HG02763 (cell line): ENCODE measurements around the gene HS6ST1.

Source experiments
- ATAC-seq: cut with Tn5 transposase; IDR thresholded peaks from one replicate; pipeline ENCODE4 v1.9.1; 2021; ENCODE audit warnings: mild to moderate bottlenecking, moderate library complexity; ENCODE audit not compliant: unreplicated experiment

The HS6ST1 gene

GRCh38 chr2:128318776-128319464, at the start of gene HS6ST1:
Gene HS6ST1 (minus strand): TSS chr2:128318868. CDS start chr2:128318563, 305 bp downstream.
- peak; percentile 61 for ATAC-seq

DNA sequence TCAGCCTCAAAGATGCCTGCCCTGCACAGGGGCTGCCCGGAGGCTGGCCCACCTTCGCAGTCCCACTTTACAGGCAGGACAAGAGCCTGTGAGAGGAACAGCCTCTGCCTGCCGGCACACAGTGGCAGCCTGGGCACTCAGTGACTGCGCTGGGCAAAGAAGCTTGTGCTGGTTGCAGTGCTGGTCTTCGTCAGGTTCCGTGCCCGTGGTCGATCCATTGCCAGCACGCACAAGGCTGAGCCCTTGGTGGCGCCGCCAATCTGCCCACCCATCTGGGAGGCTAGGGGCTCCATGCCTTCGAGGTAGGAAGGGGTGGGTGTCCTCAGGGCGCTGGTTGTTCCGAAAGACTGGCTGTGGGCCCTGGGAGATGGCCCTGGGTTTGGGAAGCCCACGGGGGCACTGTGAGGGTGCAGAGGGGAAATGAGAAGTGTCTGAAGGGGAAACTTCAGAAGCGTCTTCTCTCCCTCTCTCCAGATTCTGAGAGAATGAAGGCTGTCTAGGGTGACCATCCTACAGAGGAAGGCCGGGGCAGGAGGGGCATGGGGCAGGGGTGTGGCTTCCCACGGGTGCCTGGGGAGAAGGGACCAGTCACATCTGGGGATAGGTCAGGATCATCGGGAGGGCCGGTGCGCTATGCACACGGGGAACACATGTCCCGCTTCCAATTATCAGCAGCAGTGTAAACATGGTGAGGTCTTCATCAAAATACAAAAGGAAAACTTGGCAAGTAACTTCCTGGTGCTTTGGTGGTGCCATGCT, 49.1 kb upstream of the HS6ST1 start:
- no peak for ATAC-seq

DNA sequence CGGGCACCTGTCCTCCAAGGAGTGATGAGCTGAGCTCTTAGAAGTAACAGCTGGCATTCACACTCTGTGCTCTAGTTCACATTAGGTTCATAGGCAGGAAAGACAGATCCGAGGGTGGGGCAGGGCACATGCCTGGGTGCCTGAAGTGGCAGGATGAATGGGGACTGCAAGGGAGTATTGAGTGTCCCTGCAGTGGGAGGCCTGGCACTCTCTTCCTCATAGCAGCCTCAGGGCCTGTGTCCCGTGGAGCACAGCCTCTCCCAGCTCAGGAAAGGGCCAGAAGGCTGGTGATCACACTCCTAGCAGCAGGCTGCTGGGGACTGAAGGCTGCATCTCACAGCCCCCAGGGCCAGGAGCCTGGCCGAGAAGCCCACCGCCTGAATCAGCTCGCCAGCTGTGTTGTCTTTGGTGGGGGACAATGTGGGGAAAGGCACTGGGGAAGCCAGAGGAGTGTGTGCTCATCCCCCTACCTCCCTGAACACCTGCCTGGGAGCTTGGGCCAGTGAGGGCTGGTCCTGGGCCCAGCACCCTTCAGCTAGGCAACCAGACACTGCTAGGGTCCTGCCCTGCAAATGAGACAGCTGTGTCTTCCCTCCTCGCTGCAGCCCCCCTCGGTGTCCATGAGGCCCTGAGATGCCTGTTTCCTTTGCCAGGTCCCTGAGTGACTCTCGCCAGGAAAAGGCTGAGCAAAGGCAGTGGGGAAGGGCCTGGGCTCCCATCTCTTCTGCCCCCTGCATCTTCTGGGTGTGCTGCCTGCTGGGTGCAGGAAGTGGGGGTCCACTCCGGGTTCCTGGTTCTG, 48.2 kb upstream of the HS6ST1 start:
- no peak for ATAC-seq

- ATAC-seq = no peak
Measured at GRCh38 chr2:128365217-128365905, 46.7 kb upstream of the HS6ST1 start.

- ATAC-seq = no peak
Measured at GRCh38 chr2:128364441-128364911, 45.8 kb upstream of the HS6ST1 start.

DNA sequence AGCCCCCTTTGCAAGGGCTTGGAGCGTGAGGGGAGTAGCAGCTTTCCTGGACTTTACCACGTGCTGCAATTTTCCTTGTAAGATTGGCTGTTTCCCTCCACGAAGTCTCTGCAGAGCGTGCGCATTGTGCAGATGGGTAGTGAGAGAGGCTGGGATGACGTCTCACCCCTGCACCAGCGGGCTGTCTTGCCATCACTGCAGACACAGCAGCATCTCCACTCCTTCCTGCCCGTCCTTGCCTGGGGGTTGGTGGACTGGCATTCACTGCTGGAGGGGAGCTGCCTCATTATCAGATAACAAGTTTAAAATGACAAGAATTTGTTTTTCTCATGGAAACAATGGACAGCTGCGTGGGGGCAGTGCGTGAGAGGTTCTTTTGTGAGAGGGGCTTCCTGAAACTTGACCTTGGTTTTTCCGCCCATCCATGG, 45.3 kb upstream of the HS6ST1 start:
- no peak for ATAC-seq

DNA sequence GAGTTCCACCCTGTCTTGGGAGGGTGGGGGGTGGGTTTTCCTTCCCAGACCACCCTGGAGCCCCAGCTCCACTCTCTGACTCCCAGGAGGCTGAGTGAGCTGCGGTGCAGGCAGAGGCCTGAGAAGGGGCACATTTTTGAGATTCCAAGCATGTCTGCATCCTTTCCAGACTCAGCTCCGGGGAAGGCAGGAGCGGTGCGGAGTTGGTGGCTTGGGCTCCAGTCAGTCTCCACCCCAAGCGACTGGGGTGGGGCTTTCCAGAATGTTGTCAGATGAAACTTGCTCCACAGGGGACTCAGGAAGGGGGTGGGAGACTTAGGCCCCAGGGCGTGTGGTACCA, 44.2 kb upstream of the HS6ST1 start:
- no peak for ATAC-seq

DNA sequence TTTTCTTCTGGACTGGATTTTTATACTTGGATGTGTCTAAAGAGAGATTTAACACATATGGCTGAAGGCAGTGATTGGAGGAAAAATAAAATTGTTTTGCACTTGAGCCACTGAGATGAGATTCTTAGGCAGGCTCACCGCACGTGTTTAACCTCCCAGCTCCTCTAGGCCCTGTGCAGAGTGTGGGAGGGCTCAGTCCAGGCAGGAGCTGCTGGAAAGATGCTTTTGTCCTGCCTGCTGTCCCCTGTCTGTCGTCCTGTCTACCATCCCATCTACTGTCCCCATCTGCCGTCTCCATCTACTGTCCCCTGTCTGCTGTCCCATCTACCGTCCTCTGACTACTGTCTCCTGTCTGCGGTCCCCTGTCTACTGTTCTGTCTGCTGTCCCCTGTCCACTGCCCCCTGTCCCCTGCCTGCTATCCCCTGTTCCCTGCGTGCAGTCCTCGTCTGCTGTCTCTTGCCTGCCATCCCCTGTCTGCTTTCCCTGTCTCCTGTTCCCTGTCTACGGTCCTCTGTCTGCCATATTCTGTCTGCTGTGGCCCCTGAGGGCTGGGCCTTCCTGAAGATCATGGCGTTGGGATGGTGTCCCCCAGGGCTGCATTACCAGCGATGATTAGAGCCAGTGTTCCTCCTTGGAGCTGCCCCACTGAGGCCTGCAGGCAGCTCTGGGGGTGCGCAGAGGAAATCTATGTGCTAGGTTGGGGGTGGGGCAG, 43.7 kb upstream of the HS6ST1 start:
- ATAC-seq = no peak

DNA sequence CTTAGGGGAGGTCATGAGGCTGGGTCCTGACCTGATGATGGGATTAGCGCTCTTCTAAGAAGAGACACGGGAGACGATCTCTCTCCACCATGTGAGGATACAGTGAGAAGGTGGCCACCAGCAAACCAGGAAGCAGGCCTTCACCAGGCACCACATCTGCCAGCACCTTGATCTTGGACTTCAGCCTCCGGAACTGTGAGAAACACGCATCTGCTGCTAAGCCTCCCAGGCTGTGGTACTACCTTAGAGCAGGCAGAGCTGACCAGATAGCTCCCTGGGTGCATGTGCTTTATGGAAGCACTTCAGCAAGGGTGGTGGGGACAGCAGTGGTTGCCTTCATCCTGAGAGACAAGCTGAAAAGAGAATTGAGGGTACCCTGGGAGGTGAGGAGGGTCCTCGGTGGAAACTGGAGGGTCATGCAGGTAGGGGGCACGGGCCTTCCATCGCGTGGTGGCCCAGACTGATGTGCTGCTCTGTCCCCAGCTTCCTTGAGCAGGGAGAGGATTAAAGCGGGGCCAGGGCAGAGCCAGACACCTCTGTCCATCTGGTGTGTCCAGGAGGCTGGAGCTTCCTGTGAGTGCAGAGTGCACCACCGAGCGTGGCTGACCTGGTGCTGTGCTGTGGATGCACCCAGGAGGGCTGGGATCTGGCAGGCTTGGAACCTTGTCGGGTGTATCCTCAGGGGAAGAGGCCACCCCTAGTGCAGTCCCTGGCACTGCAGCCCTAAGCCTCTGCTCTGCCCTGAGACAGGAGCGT, 42.9 kb upstream of the HS6ST1 start:
- no peak for ATAC-seq

DNA sequence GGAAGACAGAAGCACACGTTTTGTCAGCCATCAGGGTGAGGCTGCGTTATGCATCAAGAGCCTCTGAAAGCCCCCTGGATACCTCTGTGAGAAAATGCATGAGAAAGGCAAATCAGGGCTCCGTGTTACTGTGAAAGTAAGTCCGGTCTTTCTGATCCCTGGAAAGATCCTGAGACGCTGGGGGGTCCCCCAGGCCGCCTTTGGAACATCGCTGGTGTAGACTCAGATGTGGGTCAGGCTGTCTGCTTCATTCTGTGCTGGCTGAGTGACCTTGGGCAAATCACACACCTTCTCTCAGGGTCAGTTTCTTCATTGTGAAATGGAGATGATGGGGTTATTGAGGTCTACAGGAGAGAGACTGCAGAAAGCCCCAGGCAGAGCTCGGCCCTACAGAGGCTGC, 42.0 kb upstream of the HS6ST1 start:
- no peak for ATAC-seq

DNA sequence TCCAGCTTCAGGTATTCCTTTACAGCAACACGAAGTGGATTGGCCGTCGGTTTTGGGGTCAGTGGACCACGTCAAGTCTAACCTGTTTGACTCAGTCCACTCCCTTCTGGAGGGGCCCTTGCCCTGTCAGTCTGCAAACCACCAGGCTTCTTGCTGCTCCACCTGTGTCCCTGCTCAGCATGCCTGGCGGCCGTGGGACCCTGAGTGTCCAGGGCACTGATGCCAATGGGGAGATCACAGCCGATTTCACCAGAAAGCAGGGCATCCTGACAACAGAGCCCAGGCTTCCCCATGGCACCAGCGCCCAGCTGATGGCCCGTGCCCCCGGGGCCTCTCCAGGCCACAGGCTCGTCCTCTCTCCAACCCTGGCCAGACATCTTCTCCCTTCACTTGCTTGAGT, 41.2 kb upstream of the HS6ST1 start:
- ATAC-seq = no peak

DNA sequence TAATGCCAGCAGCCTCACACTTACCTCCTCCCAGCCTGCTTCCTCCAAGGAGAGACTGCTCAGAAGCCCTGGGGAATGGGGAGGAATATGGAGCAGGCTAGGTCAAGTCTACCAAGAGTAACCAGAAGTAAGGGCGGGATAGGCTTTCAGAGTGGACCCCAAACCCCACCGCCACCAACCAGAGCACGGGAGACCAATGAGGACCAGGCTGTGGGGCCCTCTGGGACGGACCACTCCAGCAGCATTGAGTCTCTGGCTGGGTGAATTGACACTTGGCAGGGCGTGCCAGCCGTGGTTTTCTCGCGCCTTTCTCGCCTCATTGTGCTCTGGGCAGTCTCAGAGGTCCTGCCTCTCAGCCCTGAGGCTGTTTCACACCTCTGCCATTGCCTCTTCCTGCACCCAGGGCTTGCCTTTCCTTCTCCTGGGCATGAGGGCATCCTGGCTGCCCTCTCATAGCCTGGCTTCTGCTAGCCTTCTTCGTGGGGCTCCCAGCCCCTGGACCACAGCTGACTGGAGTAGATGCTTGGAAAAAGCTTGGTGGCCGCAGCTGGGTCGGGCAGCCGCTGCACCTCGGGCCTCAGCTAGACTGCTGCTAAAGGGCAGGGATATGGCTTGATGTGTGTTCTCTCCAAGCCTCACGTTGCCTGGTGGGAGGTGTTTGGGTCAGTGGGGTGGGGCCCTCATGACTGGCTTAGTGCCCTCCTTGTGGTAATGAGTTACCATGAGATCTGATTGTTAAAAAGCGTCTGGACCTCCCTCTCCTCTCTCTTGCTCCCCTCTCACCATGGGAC, 40.5 kb upstream of the HS6ST1 start:
- ATAC-seq = no peak

DNA sequence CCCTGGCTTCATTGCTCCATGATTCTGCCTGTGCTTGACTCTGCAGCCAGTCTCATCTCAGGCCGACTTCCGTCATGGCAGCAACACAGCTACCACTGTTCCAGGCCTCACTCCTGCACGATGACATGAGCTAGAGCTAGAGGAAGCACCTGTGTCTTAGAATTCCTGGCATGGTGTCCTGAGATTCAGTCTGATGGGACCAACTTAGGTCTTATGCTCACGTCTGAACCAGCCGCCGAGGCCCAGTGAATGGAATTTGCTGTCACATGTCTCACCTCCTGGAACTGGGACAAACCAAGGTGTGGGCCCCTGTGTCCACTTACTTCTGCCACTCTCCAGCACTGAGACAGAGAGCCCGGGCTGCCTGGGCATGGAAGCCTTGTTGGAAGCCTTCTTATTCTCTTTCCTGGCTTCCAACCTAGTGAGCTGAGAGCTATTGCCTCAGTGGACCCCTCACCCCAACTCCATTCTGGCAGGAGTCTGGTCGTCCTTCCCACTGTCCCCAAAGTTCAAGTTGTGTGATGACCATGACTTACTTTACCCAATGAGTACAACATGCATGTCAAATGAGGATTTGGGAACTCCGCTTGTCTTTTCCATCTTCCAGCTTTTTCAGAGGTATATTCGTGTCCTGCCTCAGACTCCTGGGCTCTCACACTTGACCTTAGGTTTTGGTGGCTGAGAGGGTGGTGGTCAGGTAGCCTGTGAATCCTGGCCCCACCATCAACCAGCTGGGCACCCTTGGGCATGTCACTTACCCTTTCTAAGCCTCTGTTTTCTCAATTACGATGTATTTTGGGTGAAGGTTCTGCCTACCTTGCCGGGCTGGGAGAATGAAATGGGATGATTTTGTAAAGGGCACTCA, 39.1 kb upstream of the HS6ST1 start:
- ATAC-seq = no peak

- ATAC-seq = no peak
Measured at GRCh38 chr2:128356127-128356526, 37.5 kb upstream of the HS6ST1 start.

- no peak for ATAC-seq
Measured at GRCh38 chr2:128354726-128355470, 36.2 kb upstream of the HS6ST1 start.

- ATAC-seq = no peak
Measured at GRCh38 chr2:128354161-128354560, 35.5 kb upstream of the HS6ST1 start.

DNA sequence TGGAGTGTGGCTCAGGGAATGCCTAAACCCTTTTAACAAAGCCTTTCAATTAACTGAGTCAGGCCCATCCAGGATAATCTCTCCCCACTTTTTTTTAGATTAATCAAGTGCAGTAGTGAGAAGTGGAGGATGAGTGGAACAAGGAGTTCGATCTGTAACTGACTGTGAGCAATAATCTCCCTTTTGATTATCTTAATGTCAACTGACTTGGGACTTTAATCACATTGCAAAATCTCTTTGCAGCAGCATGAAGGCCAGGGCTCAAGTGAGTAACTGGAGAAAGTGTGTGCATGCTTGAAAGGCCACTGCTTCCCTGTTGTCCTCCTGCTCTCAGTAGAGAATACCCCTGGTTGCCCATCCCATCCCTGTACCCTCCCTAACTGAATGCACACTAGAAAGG, 32.1 kb upstream of the HS6ST1 start:
- ATAC-seq = no peak
